Dedifferentiated amniotic fluid mesenchymal stem cell (primary cell): ENCODE results near the gene GALNT8.
"Not testable (repeated sequence)": the region's sequence is repeated elsewhere in the genome, so short reads cannot be mapped to it uniquely, and the experiment has no call there.

Experiments used
- DNase-seq: peaks from one replicate; pipeline ENCODE4 v3.0.0-alpha.2; 2016; ENCODE audit errors: extremely low spot score

The GALNT8 gene

GRCh38 chr12:4743046-4743445 lies 22.8 kb downstream of the GALNT8 start:
- DNase-seq, result no peak

DNA sequence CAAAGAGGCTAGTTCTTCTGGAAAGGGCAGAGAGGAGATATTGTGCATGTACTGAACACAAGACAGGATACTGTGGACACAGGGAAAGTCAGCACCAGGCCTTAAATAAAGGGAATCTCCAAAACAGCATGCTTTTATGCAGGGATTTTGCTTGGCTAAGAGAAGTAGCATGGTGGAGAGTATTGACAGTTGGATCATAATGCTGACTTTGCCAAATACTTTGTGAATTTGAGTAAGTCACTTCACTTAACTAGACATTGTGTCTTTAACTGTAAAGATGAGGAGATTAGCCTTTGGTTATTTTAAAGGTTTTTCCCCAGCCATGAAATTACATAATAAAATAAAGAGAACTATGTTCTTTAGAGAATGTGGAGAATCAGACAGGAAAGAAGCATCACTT lies 24.5 kb downstream of the GALNT8 start:
- no peak for DNase-seq

DNA sequence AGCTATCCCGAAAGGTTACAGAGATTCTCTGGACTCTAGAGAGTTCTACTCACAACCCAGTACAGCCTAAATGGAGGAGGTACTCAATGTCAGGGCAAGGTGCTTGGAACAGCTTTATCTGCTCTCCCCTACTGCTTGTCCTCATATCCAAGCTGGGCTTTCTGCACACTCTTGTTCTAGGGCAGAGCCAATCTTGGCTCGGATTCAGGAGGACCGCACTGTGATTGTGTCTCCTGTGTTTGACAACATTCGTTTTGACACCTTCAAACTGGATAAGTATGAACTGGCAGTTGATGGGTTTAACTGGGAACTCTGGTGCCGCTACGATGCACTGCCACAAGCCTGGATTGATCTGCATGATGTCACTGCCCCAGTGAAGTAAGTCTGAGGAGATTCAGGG lies 25.0 kb downstream of the GALNT8 start:
- no peak for DNase-seq

- not testable (repeated sequence) for DNase-seq
These were observed 31.5 kb downstream of the GALNT8 start for GRCh38 chr12:4751654-4752053.

DNA sequence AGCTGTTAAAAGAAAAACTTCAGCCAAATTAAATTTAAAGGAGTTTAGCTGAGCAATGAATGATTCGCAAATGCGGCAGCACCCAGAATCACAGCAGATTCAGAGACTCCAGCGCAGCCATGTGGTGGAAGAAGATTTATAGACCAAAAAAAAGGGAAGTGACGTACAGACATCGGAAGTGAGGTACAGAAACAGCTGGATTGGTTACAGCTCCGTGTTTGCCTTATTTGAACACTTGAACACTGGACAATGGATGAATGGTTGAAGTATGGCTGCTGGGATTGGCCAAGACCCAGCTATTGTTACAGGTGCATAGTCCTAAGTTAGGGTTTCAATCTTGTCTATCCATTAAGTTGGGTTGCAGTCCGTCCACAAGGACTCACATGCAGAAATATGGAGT lies 42.6 kb downstream of the GALNT8 start:
- no peak for DNase-seq

DNA sequence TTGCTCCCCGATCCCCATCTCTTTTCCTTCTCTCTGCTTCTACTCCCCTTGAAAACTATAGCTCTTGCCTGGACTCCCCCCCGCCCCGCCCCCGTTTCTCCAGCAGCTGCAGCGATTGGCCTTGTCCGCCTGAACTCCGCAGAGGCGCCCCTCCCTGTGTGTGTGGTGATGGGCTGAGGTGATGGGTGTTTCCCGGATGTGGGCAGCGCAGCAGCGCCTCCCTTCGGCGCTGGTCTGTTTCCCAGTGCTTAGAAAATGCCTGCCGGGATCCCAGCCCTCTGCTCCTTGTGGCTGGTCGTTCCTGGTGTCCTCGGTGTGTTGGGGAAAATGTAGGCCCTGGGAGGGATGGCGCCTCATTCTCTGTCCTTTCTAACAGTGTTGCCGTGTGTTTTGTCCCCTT lies 43.3 kb downstream of the GALNT8 start:
- no peak for DNase-seq

- DNase-seq, result no peak
These were observed 46.2 kb downstream of the GALNT8 start for GRCh38 chr12:4766445-4766844.

- no peak for DNase-seq
These were observed 47.0 kb downstream of the GALNT8 start for GRCh38 chr12:4767186-4767585.

GRCh38 chr12:4768341-4768740 lies 48.1 kb downstream of the GALNT8 start:
- no peak for DNase-seq

- no peak for DNase-seq
These were observed 48.9 kb downstream of the GALNT8 start for GRCh38 chr12:4769073-4769472.

GRCh38 chr12:4771172-4771959 lies 51.2 kb downstream of the GALNT8 start:
- no peak for DNase-seq

DNA sequence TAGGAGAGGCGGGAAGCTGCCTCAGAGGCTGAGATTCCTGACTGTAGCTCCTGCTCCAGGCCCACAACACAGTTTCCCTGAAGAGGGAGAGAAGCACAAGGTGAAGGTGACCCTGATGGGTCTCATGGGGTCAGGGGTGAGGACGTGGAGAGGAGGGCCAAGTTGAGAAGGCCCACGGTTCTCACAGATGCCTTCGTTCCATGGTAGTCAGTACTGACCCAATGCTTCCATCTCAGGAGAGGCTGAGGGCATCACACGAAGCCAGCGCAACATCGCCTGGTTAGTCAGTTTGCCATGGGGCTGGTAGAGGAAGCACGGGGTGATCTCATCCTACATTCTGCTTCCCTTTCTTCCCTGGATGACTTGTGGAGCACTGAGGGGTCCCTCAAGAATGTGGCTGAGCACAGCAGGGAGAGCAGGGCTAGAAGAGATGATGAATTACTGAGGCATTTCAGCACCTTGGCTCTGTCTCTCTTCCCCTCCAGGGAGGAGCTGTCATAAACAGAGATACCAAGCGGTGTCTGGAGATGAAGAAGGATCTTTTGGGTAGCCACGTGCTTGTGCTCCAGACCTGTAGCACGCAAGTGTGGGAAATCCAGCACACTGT lies 51.9 kb downstream of the GALNT8 start:
- no peak for DNase-seq

- DNase-seq, result no peak
These were observed 55.7 kb downstream of the GALNT8 start for GRCh38 chr12:4775936-4776335.

GRCh38 chr12:4779749-4780148 lies 59.5 kb downstream of the GALNT8 start:
- DNase-seq, result no peak

DNA sequence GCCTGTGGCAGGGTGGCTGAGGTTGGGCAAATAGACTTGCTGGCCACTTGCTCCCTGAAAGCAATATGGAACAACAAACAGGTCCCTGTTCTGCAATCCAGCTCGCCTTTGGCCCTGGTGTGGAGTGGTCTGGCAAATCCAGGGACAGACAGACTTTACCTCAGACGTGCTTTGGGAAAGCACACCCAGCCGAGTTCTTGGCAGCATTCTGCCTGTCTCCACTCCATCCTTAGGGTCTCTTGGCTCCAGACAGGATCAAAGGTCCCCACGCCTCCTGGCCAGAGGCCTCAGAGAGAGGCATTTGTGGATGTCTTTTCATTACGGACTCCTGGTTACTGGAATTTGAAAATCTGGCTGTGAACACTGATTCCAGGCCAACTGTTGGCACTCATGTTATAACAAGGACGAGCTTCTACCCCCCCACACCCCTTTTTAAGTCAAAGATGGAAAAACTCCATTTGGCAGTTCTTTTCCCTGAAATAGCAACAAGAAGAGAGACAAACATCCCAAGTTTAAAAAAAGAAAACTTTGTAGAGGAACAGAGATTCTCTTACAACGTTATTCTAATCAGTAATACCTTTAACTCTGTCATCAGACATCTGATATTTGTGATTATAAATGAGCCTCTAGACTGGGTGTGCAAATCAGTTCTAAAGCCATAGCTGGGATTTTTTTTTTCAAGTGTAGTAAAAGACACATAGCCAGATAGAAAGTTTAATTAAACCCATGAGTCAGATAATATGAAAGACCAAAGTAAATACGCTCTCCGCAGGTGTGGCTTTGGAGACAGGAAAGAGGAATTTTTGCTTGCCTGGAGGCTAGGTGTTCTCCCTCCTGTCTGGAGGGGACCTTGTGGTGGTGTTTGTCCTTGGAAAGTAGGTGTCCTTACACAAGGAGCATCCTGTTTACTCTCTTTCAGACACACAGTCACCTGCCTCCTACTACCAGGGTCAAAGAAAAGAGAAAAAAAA lies 60.7 kb downstream of the GALNT8 start:
- DNase-seq, result no peak

DNA sequence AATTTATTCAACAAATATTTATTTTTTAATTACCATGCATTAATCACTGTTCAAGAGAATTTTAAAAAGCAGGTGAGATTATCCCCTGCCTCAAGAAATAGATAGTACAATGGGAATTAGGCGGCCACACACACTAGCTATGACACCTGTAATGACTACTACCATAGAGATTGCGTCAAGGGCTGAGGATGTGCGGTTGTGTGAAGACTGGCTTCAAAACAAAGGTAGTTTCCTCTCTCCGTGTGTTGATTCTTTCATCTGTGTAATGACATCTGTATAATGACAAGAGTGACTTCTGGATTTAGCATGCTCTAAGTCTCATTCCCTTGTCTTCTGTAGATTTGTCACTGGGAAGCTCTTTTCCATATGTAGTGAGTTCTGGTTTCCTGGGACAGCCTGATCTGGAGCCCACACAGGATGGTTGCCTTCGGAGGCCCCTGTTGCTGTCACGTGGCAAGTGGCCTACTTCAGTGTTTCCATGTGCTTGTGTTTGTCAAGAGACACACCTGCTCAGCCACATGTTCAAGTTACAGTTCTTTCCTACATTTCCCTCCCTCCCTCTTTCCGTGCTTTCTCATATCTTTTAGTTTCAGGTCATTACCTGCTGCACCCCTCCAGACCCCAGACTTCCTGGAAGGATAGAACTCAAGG lies 64.3 kb downstream of the GALNT8 start:
- no peak for DNase-seq

DNA sequence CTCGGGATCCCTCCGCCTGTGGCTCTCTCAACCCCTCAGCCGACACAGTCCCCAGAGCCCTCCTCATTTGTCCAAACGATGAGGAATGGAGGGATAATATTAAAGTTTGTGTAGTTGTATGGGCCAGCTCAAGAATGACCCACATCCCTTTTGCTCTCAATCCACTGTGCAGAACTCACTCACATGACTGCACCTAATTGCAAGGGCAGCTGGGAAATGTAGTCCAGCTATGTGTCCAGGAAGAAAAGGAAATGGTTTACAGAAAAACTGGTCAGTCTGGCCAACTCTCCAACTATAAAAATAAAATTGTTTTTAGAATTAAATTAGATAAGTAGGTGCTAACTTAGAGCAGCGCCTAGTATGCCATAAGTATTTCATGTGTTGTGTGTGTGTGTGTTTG lies 66.6 kb downstream of the GALNT8 start:
- no peak for DNase-seq

DNA sequence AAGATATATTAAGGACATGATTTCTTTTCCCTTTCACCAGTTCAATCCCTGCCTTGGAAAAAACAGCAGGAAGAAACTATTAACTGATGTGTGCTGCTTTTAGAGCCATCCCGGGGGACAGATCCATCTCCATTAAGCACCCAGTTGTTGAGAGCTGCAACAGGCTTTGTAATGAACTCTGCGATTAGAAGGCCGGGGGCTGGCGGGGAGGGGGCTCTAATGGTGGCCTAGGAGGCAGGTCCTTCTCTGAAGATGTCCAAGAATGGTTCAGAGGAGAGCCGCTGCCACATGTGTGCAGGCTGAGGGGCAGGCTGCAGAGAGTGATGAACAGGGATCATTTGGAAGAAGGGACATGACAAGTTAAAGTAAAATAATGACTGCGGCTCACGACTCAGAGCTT lies 67.8 kb downstream of the GALNT8 start:
- no peak for DNase-seq

DNA sequence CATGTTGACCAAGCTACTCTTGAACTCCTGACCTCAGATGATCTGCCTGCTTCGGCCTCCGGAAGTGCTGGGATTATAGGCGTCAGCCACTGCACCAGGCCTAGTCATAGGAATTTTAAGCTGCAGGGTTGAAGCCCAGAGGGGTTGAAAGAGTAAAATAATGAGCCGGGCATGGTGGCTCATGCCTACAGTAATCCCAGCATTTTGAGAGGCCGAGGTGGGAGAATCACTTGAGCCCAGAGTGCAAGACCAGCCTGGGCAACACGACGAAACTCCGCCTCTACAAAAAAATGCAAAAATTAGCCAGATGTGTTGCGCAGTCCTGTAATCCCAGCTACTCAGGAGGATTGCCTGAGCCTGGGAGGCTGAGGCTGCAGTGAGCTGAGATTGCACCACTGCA lies 69.6 kb downstream of the GALNT8 start:
- no peak for DNase-seq

- DNase-seq, result no peak
These were observed 71.3 kb downstream of the GALNT8 start for GRCh38 chr12:4791497-4791896.

DNA sequence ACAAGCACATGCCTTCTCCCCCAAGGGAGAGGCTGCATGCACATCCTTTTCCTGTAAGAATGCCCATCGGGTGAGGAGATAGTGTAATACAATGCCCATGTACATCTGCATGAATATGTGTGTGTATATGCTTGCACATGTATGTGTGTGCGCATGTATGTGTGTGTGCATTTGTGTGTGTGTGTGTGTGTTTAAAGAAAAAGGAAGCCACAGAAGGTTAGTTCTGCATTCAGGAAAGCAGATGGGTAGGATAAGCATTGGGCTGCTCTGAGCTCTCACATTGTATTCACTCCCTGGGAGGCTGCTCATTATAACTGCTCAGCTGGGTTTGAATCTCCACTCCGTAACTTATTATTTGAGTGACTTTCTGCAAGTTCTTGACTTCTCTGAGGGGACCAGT lies 74.3 kb downstream of the GALNT8 start:
- no peak for DNase-seq

DNA sequence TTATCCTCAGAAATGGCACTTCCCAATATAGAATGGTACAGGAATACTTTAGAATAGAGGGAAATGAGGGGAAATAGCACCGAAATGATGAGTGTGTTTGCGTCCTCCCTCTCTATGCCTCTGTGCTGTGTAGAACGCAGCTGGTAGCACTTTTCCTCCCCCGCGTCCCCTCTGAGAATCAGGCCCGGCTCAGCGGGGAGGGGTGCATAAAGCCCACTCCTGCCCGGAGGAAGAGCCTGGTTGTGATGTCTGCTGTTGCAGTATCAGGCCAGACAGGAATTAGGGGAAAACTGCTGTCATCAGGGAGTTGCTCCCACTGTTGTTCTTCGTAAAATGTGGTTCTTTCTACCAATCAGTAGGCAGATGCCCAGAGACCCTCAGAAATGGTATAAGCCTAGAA lies 76.0 kb downstream of the GALNT8 start:
- no peak for DNase-seq
